SK-N-SH (cell line): ENCODE results near the gene CYB561A3. TPM values are rescaled to one million over a fixed set of nuclear protein-coding genes. Genes with fewer than 3 reads are reported as not detected.

Experiments
- CTCF ChIA-PET: fragments of 300-600, 350-600 bp; formaldehyde crosslinking; extraction: SDS; loops from one replicate; lab custom pipeline; 2021; lab: Yijun Ruan, JAX
- POLR2A ChIA-PET: fragments of 350-600 bp; sonication (Branson Sonifier 250); formaldehyde crosslinking; extraction: SDS; loops from one replicate; lab custom pipeline; 2020; ENCODE audit warnings: antibody characterized with exemption, inconsistent platforms; lab: Yijun Ruan, JAX
- DNase-seq: peaks from one replicate; pipeline ENCODE4 v3.0.0; 2012
- H2AFZ ChIP-seq: fragments of 200-600 bp; sonication (generic); 2 replicates; pipeline ENCODE4 v1.8.1; 2016; ENCODE audit warnings: antibody characterized with exemption, mild to moderate bottlenecking, low read depth
- H3F3A ChIP-seq: fragments of 200-600 bp; sonication (generic); replicated peaks from 2 replicates; pipeline ENCODE3; 2016; ENCODE audit warnings: antibody characterized with exemption, mild to moderate bottlenecking; ENCODE audit not compliant: insufficient read depth
- H3K27ac ChIP-seq, 2 experiments: fragments of 200-500 bp in 1 of 2; fragments of 200-600 bp in 1 of 2; sonication (Bioruptor generic) in 1 of 2; sonication (generic), shearing (Covaris generic) in 1 of 2; 2 replicates each; pipeline versions ENCODE4 v1.5.1 to v1.6.1; 2014 to 2016; ENCODE audit warnings: low read depth in 2 of 2, inconsistent platforms in 1 of 2, low read length in 1 of 2, mild to moderate bottlenecking in 1 of 2, mixed read lengths in 1 of 2
- H3K27me3 ChIP-seq: fragments of 200-600 bp; sonication (generic), shearing (Covaris generic); 2 replicates; pipeline ENCODE4 v1.6.1; 2016; ENCODE audit warnings: mixed run types; ENCODE audit not compliant: insufficient read depth
- H3K36me3 ChIP-seq, 2 experiments: fragments of 200-500 bp in 1 of 2; fragments of 200-600 bp in 1 of 2; sonication (Bioruptor generic) in 1 of 2; sonication (generic) in 1 of 2; replicated peaks in 1 of 2; 2 replicates each; pipeline versions ENCODE3 to v1.5.1; 2014 to 2016; ENCODE audit warnings: low read length in 1 of 2, mild to moderate bottlenecking in 1 of 2; ENCODE audit not compliant: insufficient read depth in 2 of 2, control insufficient read depth in 1 of 2
- H3K4me1 ChIP-seq, 2 experiments: fragments of 200-500 bp in 1 of 2; fragments of 200-600 bp in 1 of 2; sonication (Bioruptor generic) in 1 of 2; sonication (generic), shearing (Covaris generic) in 1 of 2; 2 replicates each; pipeline versions ENCODE4 v1.5.1 to v1.6.1; 2014 to 2016; ENCODE audit warnings: low read depth in 1 of 2, low read length in 1 of 2, mixed run types in 1 of 2; ENCODE audit not compliant: insufficient read depth in 2 of 2, control insufficient read depth in 1 of 2
- H3K4me2 ChIP-seq: fragments of 200-600 bp; sonication (generic), shearing (Covaris generic); 2 replicates; pipeline ENCODE4 v1.6.1; 2017; ENCODE audit warnings: mixed run types
- H3K4me3 ChIP-seq, 2 experiments: fragments of 200-500 bp in 1 of 2; fragments of 200-600 bp in 1 of 2; sonication (Bioruptor generic) in 1 of 2; sonication (generic), shearing (Covaris generic) in 1 of 2; 2 replicates each; pipeline versions ENCODE4 v1.5.1 to v1.8.1; 2014 to 2016; ENCODE audit warnings: low read depth in 2 of 2, inconsistent platforms in 1 of 2, low read length in 1 of 2, mild to moderate bottlenecking in 1 of 2, mixed read lengths in 1 of 2, moderate library complexity in 1 of 2
- H3K79me2 ChIP-seq: fragments of 200-600 bp; sonication (generic); 2 replicates; pipeline ENCODE4 v1.8.1; 2017; ENCODE audit warnings: mild to moderate bottlenecking; ENCODE audit not compliant: insufficient read depth
- H3K9ac ChIP-seq: fragments of 200-600 bp; sonication (generic); 2 replicates; pipeline ENCODE4 v1.6.1; 2017; ENCODE audit warnings: mixed run types
- H3K9me2 ChIP-seq: fragments of 200-600 bp; sonication (generic); 2 replicates; pipeline ENCODE4 v1.6.1; 2017; ENCODE audit warnings: mixed run types
- H3K9me3 ChIP-seq: fragments of 200-600 bp; sonication (generic); 2 replicates; pipeline ENCODE4 v1.6.1; 2017; ENCODE audit warnings: mixed run types, mild to moderate bottlenecking, moderate library complexity
- H4K20me1 ChIP-seq: fragments of 200-600 bp; sonication (generic); 2 replicates; pipeline ENCODE4 v1.6.1; 2017; ENCODE audit warnings: mild to moderate bottlenecking, mixed run types; ENCODE audit not compliant: insufficient read depth
- ELF1 ChIP-seq: IDR thresholded peaks from 2 replicates; pipeline ENCODE4 v1.4.0; 2012
- FOXM1 ChIP-seq: IDR thresholded peaks from 2 replicates; pipeline ENCODE4 v1.4.0; 2012; ENCODE audit warnings: low read depth, mild to moderate bottlenecking
- GATA2 ChIP-seq: sonication (generic); formaldehyde crosslinking; IDR thresholded peaks from 2 replicates; pipeline ENCODE4 v1.5.0; 2020; ENCODE audit warnings: mild to moderate bottlenecking, missing genetic modification reagents
- MAX ChIP-seq: IDR thresholded peaks from 2 replicates; pipeline ENCODE4 v1.4.0; 2012; ENCODE audit warnings: low read depth
- NFIC ChIP-seq: IDR thresholded peaks from 2 replicates; pipeline ENCODE4 v1.4.0; 2012; ENCODE audit warnings: borderline replicate concordance
- NRF1 ChIP-seq: IDR thresholded peaks from 2 replicates; pipeline ENCODE4 v1.6.1; 2012; ENCODE audit warnings: low read depth, mild to moderate bottlenecking, low read length
- POLR2AphosphoS5 ChIP-seq: IDR thresholded peaks from 2 replicates; pipeline ENCODE4 v1.6.1; 2012; ENCODE audit warnings: low read depth, low read length
- RFX5 ChIP-seq: IDR thresholded peaks from 2 replicates; pipeline ENCODE4 v1.6.1; 2012; ENCODE audit warnings: mild to moderate bottlenecking, improper control_type of control experiment, low read length
- RXRA ChIP-seq: IDR thresholded peaks from 2 replicates; pipeline ENCODE4 v1.4.0; 2012; ENCODE audit warnings: low read depth, mild to moderate bottlenecking, borderline replicate concordance
- TAF1 ChIP-seq: IDR thresholded peaks from 2 replicates; pipeline ENCODE4 v1.6.1; 2012; ENCODE audit warnings: low read depth, mild to moderate bottlenecking, low read length, moderate library complexity, borderline replicate concordance
- TCF12 ChIP-seq: IDR thresholded peaks from 2 replicates; pipeline ENCODE4 v1.4.0; 2012
- TEAD4 ChIP-seq: IDR thresholded peaks from 2 replicates; pipeline ENCODE4 v1.4.0; 2012; ENCODE audit warnings: mild to moderate bottlenecking, borderline replicate concordance; ENCODE audit not compliant: insufficient read depth
- USF2 ChIP-seq: fragments of 150-350 bp; IDR thresholded peaks from 2 replicates; pipeline ENCODE4 v1.6.1; 2017; ENCODE audit warnings: antibody characterized with exemption, low read length, low read depth, borderline replicate concordance
- YY1 ChIP-seq: IDR thresholded peaks from 2 replicates; pipeline ENCODE4 v1.4.0; 2012; ENCODE audit warnings: low read depth, mild to moderate bottlenecking
- WGBS: methylation state at CpG from one replicate; pipeline ENCODE4 v1.1.6; 2017; ENCODE audit warnings: low lambda C conversion rate; 5-methylcytosine and 5-hydroxymethylcytosine counted together
- polyA plus RNA-seq, 3 experiments: library from polyadenylated mRNA; depleted of rRNA; stranded (reverse); fragments of >200 nt; gene quantifications; 2 replicates each; pipeline ENCODE4 v1.2.3, GENCODE V29; 2012

The CYB561A3 gene
- polyA plus RNA-seq, 1 of the 3 experiments (the other 2 are of a cell fraction), result 76.4 TPM

- no peak overlapping the region for H3K4me3 ChIP-seq
- H3K9ac ChIP-seq, result no peak overlapping the region
- TF ChIP-seq YY1, result no peak
- no peak for TF ChIP-seq FOXM1
- TF ChIP-seq GATA2, result no peak
- no peak for TF ChIP-seq ELF1
- TF ChIP-seq MAX, result no peak
- no peak for TF ChIP-seq POLR2AphosphoS5
- no peak for TF ChIP-seq NRF1
- TF ChIP-seq TEAD4, result no peak
- TF ChIP-seq NFIC, result no peak
- no peak for TF ChIP-seq RFX5
- POLR2A ChIA-PET, result no interaction called here
- no peak for DNase-seq
- no peaks in the 10 kb centered on the region for H4K20me1 ChIP-seq
- H3K27me3 ChIP-seq, result no peaks in the 10 kb centered on the region
- H3K4me2 ChIP-seq, result no peak overlapping the region
- WGBS, result 93% methylated on average over 7 of the region's 7 CpGs
- H3K36me3 ChIP-seq, result peaks cover 57 to 75% of the 10 kb centered on the region in 2 experiments
- H3K4me1 ChIP-seq, result peaks cover 0 to 3% of the 10 kb centered on the region in 2 experiments; a peak in 2 of 4 replicates
- H3K27ac ChIP-seq, result no peak overlapping the region
- peaks cover 9% of the 10 kb centered on the region; the same call in 1 of the 2 replicates for H3K9me3 ChIP-seq
- CTCF ChIA-PET, result interaction anchor here (1.4 to 12.1 kb wide), 2 partner anchors 16 to 67 kb away, joined by 3 to 101 read pairs; no protein-coding TSS in a partner anchor
- no peak overlapping the region for H2AFZ ChIP-seq
- peaks cover 17% of the 10 kb centered on the region for H3F3A ChIP-seq
- no peaks in the 10 kb centered on the region for H3K9me2 ChIP-seq
- peaks cover 13% of the 10 kb centered on the region for H3K79me2 ChIP-seq
These were observed 7.0 kb upstream of the CYB561A3 start for GRCh38 chr11:61368646-61369045.

DNA sequence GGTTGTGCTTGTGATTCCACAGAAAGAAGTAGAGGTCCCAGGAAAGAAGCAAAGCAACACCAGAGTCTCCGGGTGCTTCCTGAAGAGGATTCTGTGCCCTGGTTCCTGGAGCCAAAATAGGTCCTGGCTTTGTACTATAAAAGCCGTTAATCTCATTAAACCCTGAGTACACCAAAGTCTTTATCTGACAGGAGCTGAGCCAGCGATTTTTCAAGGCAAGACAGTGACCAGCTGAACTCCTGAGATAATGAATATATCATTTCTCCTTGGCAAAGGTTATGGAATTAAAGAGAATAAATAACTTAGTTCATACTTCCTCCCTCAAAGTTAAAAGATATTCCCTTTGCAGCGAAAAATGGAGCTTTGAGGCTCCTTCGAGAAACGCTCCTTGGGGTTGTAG lies 5.7 kb upstream of the CYB561A3 start:
- Histone ChIP-seq H3K36me3 (peaks cover 53 to 68% of the 10 kb centered on the region in 2 experiments), H3K4me2 (no peak overlapping the region), H3K9me3 (no peaks in the 10 kb centered on the region), H3K4me3 (no peak overlapping the region), H3K79me2 (peaks cover 25% of the 10 kb centered on the region), H3F3A (peaks cover 8% of the 10 kb centered on the region), H3K9ac (no peak overlapping the region), H3K4me1 (peaks cover 0 to 10% of the 10 kb centered on the region in 2 experiments; a peak in 2 of 4 replicates), H3K9me2 (no peaks in the 10 kb centered on the region), H2AFZ (no peak overlapping the region), H3K27me3 (no peaks in the 10 kb centered on the region), H3K27ac (no peak overlapping the region), H4K20me1 (no peaks in the 10 kb centered on the region)
- TF ChIP-seq TCF12 (no peak), RXRA (no peak), USF2 (no peak), TAF1 (no peak), FOXM1 (no peak), GATA2 (no peak)
- ChIA-PET CTCF (interaction anchor here (0.7 to 12.1 kb wide), 3 partner anchors 18 to 31 kb away, joined by 3 to 101 read pairs (median 93); partner anchors contain the start of gene TMEM216), POLR2A (interaction anchor here (1.8 kb wide), 1 partner anchor 34 kb away, joined by 3 read pairs; no protein-coding TSS in a partner anchor)
- no peak for DNase-seq
- WGBS, result 83% methylated on average over 6 of the region's 6 CpGs
